HG02798 (cell line): ENCODE data around the gene INO80B.
"Not testable (repeated sequence)": the region's sequence is repeated elsewhere in the genome, so short reads cannot be mapped to it uniquely, and the experiment has no call there.

Source experiments
- ATAC-seq: cut with Tn5 transposase; IDR thresholded peaks from one replicate; pipeline ENCODE4 v1.9.1; 2021; ENCODE audit warnings: mild to moderate bottlenecking; ENCODE audit not compliant: unreplicated experiment, poor library complexity

The INO80B gene

DNA sequence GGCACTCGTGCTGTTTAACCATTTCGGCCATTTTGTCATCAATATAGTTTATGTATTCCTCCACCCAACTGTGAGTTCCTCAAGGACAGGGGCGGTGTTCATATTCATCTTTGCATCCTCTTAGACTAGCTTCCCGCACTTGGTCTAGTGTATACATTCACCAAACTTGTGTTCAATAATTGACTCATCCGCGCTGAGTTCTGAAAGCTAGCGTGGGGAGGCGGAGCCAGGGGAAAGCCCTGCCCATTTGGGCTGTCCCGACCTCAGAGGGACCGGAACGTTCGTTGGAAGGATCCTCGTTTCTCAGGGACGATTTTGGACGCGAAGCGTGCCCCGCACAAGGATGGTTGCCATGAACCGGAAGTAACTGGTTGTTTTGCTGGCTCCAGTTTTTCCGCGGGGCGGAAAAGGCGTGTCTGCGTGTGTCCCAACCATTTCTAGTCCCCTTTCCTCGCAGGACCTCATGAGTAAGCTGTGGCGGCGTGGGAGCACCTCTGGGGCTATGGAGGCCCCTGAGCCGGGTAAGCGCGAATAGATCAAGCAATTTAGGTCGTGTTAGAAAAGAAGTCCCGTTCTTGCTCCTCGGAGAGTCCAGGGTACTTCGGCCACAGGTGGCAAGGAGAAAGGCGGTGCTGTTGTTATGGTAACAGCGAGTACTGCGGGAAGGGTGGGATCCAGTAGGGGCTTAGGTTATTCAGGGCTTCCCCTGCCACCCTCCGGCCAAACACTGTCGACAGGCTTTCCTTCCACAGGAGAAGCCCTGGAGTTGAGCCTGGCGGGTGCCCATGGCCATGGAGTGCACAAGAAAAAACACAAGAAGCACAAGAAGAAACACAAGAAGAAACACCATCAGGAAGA lies at the start of gene INO80B:
INO80B (plus strand) TSS at position 434 of the 858 bp plus-strand sequence; CDS start at position 464, 30 bp downstream.
- ATAC-seq = peak; percentile 55

- ATAC-seq = peak; percentile 48
Observed at GRCh38 chr2:74406035-74406434, 48.9 kb upstream of the INO80B start.

DNA sequence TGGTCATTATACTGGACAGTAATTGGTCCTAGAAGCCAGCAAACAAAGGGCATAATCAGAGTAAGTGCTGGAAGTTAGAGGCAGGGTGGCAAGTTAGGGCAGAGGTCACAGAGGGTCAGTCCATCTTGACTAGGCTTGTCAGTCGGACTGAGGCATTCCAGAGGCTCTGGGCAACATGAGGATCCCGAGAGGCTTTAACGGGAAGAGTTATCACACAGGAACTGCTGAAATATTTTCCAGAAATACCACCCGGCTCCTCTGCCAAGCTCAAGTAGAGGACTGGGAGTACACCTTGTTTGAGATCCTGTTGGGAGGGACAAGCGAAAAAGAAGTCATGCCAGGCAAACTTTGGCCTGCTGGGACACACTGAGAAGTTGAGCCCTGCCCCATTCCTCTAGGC lies 47.2 kb upstream of the INO80B start:
- no peak for ATAC-seq

- ATAC-seq = no peak
Observed at GRCh38 chr2:74413001-74413698, 41.7 kb upstream of the INO80B start.

DNA sequence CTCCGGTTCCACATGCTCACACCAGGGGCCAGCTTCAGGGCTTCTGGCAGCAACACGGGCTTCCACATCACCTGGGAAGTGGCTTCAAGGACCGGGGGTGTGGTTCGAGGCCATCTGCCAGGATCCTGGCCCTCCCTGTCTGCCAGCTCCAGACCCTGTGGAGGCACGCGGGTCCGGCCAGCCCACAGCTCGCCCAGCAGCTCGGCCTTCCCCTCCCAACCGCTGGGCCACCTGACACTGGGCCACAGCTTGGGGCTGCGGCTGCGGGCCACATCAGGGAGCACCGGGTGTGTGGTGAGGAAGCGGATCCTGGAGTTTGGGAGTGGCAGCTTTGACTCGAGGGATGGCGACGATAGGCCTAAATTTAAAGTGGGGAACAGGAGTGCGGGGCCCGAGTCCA lies 40.4 kb upstream of the INO80B start:
- no peak for ATAC-seq

DNA sequence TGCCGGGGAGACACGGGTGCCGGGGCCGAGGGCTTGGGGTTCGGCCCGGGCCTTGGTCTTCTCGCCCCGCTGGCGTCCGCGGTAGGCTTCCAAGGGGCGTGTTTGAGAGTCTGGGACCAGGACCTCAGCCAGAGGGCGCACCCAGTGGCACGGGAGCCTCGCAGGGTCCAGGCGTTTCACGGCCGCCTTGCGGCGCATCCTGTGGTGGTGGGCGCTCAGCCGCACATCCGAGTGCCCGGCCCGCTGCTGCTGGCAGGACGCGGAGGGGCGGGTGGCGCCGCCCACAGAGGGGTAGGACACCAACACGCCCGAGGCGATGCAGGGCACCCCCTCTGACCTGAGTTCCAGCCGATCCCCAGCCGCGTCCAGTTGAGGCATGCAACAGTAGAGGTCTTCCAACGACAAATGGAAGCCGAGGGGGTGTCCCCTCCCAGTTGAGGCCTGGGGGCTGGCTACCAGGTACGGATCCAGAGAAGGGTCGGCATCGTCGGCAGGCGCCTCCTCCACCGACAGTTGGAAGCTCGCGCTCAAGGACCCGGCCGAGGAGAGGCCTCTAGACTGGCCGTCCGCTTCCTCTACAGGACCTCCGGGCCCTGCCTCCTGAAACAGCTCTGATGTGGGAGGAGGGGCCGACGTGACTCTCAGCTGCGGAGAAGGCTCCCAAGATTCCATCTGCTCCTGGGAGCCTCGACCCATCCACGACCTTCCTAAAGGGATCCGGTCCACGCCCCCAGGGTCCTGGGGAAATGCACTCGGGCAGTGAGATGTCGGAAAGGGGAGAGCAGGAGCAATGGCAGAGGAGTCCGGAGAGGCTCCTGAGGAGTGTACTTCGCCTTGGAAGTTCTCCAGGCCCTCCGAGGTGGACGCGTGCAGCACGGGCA lies 39.8 kb upstream of the INO80B start:
- ATAC-seq = no peak

- no peak for ATAC-seq
Observed at GRCh38 chr2:74415762-74416395, 39.0 kb upstream of the INO80B start.

DNA sequence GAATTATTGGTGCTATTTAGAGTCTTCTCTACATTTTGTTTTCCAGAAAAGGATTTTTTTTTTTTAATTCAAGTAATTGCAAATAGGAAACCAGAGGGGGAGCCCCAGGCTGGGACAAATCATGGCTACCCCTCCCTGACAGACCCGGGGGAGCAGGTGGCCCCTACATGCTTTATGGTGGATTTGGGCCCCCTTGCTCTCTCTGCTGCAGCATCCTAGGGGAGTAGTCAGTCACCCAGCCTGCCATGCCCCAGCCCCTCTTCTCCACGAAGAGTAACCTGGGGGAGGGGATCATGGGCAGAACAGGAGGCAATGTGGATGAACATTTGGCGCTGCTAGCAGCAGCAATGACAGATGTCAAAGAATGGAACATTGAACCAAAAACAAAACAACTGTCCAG lies 38.1 kb upstream of the INO80B start:
- ATAC-seq = no peak

DNA sequence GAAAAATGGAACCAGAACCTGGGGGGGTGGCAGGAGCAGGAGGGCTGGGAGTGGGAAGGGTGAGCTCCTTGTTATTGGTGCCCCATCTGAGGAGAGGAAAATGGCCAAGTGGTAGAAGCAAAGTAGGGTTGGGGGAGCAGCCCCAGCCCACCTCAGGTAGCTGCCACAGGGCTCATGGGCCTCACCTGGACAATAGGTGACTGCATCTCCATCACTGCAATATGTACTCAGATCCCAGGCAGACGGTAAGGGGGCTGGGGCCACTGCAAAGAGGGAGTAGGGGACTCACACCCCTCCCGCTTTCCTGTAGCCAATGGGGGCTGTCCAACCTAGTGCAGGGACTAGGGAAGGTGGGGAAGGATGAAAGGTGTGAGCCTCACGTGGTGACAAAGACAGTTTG lies 37.7 kb upstream of the INO80B start:
- no peak for ATAC-seq

DNA sequence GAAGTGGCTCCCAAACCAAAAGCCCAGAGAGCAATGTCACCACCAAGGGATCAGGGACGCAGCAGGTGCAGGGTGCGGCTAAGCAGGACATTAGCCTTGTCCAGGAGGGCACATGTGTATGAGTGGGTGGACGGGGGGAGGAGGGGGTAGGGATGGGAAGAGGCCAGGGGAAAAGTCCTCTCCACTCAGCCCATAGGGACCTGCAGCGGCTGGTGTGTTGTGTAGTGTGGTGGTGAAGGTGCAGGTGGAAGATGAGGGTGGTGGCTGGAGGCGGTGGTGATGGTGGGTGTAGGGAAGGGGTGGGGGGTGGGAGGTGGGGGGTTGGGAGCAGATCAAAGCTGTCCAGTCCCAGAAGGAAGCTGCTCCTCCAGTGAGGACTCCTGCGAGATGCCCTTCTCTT lies 37.1 kb upstream of the INO80B start:
- ATAC-seq = no peak

DNA sequence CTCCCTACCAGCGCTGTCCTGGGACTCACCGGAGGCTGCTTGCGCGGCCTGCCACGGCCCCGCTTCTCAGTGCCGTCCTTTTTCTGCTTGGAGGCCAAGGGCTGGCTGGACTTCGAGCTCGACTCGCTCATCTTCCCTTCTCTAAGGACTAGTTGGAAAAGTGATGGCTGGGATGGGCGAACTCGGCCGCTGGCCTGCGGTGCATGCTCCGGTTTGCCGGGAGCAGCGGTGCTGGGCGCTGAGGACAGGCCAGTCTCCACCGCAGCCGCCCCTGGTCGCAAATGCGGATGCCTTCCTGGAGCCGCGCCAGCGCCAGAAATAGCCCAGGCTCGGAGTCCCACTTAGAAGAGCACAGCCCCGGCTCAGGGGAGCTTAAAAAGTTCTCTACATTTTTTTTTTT lies 36.6 kb upstream of the INO80B start:
- no peak for ATAC-seq

GRCh38 chr2:74419345-74419744 lies 35.5 kb upstream of the INO80B start:
- ATAC-seq = no peak

DNA sequence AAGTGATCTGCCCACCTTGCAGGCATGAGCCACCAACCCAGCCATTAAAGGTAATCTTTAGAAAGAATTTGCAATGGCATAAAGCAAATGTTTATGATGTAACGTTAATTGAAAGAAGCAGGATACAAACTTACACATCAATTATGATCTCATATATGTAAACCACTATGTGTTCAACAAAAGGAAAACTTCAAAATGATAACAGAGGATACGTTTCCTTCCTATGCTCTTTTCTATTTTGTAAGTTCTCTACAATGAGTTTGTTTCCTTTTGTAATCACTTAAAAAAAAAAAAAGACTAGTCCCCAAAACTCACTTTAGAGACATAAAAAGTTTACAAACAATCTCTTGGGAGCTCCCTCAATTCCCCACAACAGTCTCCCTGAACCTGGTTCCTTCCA lies 34.9 kb upstream of the INO80B start:
- ATAC-seq = no peak

DNA sequence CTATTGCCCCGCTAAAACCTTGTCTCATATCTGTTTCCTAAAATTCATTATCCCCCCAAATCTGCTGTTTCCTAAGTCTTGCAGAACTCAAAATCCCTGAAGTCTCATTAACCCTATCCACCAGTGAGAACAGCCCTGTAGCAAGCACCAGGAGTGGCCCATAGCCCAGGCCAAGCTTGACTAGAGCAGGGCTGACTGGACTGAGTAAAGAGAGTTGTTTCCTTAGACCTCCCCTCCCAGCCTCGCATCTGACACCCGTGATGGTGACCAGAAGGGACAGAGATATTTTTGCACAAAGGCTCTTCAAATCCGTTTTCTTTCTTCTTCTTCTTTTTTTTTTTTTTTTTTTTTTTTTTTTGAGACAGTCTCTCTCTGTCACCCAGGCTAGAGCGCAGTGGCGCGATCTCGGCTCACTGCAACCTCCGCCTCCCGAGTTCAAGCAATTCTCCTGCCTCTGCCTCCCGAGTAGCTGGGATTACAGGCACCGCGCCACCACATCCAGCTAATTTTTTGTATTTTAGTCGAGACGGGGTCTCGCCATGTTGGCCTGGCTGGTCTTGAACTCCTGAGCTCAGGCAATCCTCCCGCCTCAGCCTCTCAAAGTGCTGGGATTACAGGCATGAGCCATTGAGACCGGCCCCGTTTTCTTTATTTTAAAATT lies 34.3 kb upstream of the INO80B start:
- ATAC-seq = not testable (repeated sequence)

DNA sequence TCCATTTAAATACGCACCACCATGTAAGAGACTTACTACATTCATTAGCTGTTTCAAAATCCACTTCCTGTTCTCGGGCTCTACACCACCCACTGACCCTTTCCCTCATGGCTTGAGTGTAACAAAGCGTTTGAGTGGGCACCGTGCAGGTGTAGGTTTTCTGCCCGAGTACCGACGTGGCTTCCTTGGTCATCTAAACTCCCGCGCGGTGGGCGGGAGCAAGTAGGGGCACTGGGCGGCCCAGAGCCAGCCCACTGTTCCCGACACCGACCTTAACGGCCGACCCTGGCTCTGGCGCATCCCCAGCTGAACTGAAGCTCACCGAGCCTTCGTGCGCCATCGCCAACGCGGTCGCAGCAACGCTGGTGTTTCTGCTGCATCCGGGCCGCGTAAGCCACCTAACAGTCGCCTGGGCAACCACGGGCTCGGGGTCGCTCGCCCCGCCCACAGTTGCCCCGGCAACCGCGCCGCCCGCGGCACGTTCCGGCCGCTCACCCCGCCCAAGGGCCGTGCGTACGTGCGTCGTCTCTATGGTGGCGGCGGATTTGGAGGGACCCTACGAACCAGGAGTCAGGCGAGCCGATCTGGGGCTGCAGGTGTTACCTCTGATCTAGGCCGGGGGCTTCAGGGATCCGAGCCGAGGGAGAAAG lies 33.5 kb upstream of the INO80B start, which contains the start of the genes C2orf81 and WDR54:
C2orf81 (minus strand) TSS at position 399 of the 650 bp plus-strand sequence; CDS start at position 340, 59 bp downstream.
WDR54 (plus strand) TSS at position 510 of the 650 bp plus-strand sequence. CDS start 424 bp downstream, outside the sequence.
- peak; percentile 97 for ATAC-seq

- no peak for ATAC-seq
Observed at GRCh38 chr2:74423231-74424095, 31.4 kb upstream of the INO80B start.

DNA sequence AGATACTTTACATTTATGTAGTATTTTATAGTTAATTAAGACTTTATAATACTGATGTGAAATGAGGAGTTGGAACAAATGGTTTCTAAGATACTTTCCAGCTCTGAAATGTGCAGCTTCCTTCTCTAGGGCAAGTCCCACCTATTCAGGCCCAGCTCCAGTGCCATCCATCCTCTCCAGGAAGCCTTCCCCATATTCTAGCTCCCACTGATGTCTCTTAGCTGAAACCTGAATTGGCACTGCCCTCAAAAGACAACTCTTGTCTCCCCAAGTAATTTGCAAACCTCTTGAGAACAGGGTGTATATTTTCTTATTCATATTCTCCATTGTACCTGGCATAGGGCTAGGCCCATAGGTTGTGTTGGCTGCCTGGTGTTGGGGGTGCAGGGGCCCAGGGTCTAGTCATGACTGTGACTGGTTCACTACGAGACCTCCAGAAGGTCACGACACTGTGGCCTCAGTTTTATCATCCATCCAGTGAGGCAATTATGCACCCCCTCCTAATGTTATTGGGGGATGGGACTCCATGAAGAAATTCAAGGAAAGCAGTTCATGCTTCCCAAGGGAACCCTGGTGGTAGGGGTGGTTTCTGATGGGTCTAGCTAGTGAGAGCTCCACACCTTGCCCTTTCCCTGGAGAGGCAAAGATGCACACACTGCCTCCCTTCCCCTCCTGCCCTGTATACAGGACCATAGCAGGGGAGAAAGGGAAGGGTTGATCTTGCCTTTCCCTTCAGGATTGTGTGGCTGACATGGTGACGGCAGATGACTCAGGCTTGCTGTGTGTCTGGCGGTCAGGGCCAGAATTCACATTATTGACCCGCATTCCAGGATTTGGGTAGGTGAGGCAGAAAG lies 30.5 kb upstream of the INO80B start:
- no peak for ATAC-seq
